MM.1S (cell line): ENCODE results near the gene CALD1.

Source experiments
- DNase-seq: peaks from one replicate; pipeline ENCODE4 v3.0.0-alpha.2; 2015
- H2AFZ ChIP-seq: fragments of 300-600 bp; sonication (generic); 2 replicates; pipeline ENCODE4 v1.6.0; 2016; ENCODE audit warnings: antibody characterized with exemption, low read length
- H3F3A ChIP-seq: fragments of 300-600 bp; sonication (generic); 2 replicates; pipeline ENCODE4 v1.6.1; 2016; ENCODE audit warnings: mild to moderate bottlenecking, antibody characterized with exemption, low read length, moderate library complexity, mixed read lengths; ENCODE audit not compliant: insufficient read depth
- H3K27ac ChIP-seq: fragments of 300-600 bp; sonication (generic); 2 replicates; pipeline ENCODE4 v1.5.1; 2016; ENCODE audit warnings: mild to moderate bottlenecking, low read length
- H3K27me3 ChIP-seq: fragments of 300-600 bp; sonication (generic); replicated peaks from 2 replicates; pipeline ENCODE4 v1.6.0; 2016; ENCODE audit warnings: low read length; ENCODE audit not compliant: insufficient read depth
- H3K36me3 ChIP-seq: fragments of 300-600 bp; sonication (generic); replicated peaks from 2 replicates; pipeline ENCODE4 v1.6.1; 2016; ENCODE audit warnings: mild to moderate bottlenecking, low read length, mixed read lengths; ENCODE audit not compliant: insufficient read depth
- H3K4me1 ChIP-seq: fragments of 300-600 bp; sonication (generic); 2 replicates; pipeline ENCODE4 v1.6.1; 2016; ENCODE audit warnings: low read length, mixed read lengths
- H3K4me2 ChIP-seq: fragments of 300-600 bp; sonication (generic); 2 replicates; pipeline ENCODE4 v1.6.0; 2016; ENCODE audit warnings: low read depth, low read length
- H3K4me3 ChIP-seq: fragments of 300-600 bp; sonication (generic); 2 replicates; pipeline ENCODE4 v1.5.1; 2016; ENCODE audit warnings: low read length, mixed read lengths
- H3K79me2 ChIP-seq: fragments of 300-600 bp; sonication (generic); 2 replicates; pipeline ENCODE4 v1.6.1; 2016; ENCODE audit warnings: mixed run types, low read length, mixed read lengths
- H3K9ac ChIP-seq: fragments of 300-600 bp; sonication (generic); 2 replicates; pipeline ENCODE4 v1.6.1; 2016; ENCODE audit warnings: low read length, mixed read lengths
- H3K9me2 ChIP-seq: fragments of 300-600 bp; sonication (generic); replicated peaks from 2 replicates; pipeline ENCODE4 v1.6.1; 2016; ENCODE audit warnings: mild to moderate bottlenecking, low read length, mixed read lengths; ENCODE audit not compliant: insufficient read depth
- H3K9me3 ChIP-seq: fragments of 300-600 bp; sonication (generic); replicated peaks from 2 replicates; pipeline ENCODE4 v1.6.1; 2016; ENCODE audit warnings: mild to moderate bottlenecking, low read length, mixed read lengths; ENCODE audit not compliant: insufficient read depth
- H4K20me1 ChIP-seq: fragments of 300-600 bp; sonication (generic); 2 replicates; pipeline ENCODE4 v1.6.1; 2016; ENCODE audit warnings: mild to moderate bottlenecking, low read length, moderate library complexity, mixed read lengths; ENCODE audit not compliant: insufficient read depth
- CTCF ChIP-seq: fragments of 300-600 bp; sonication (generic); IDR thresholded peaks from 2 replicates; pipeline ENCODE4 v1.5.1; 2016; ENCODE audit warnings: antibody characterized with exemption, low read length, mixed read lengths
- EZH2 ChIP-seq: fragments of 300-600 bp; sonication (generic); optimal IDR thresholded peaks from 2 replicates; pipeline ENCODE3; 2017; ENCODE audit warnings: low read depth, mild to moderate bottlenecking, antibody characterized with exemption, low read length, mixed read lengths
- EZH2phosphoT487 ChIP-seq: fragments of 300-600 bp; sonication (generic); IDR thresholded peaks from 2 replicates; pipeline ENCODE4 v1.6.1; 2018; ENCODE audit warnings: antibody characterized with exemption, low read length

CALD1 gene

DNA sequence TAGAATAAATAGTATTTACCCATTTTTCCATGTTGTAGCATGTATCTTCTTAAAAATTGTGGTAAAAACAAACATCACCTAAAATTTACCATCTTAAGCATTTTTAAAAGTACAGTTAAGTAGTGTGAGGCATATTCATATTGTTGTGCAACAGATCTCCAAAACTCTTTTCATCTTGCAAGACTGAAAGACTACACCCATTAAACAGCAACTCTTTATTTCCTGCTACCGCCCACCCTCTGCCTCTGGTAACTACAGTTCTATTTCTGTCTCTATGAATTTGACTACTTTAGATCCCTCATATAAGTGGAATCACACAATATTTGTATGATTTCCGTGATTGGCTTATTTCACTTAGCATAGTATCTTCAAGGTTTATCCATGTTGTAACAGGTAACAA lies 166.8 kb downstream of the CALD1 start:
- TF ChIP-seq CTCF, result no peak
- TF ChIP-seq EZH2phosphoT487, result no peak
- no peak for TF ChIP-seq EZH2
- Histone ChIP-seq H3K4me1 (no peaks in the 10 kb centered on the region), H2AFZ (no peak overlapping the region), H3K27me3 (no peaks in the 10 kb centered on the region), H3K9me3 (no peaks in the 10 kb centered on the region), H3K9me2 (no peaks in the 10 kb centered on the region), H3K4me2 (no peak overlapping the region), H3K9ac (no peak overlapping the region), H3K36me3 (no peaks in the 10 kb centered on the region), H3K79me2 (no peaks in the 10 kb centered on the region), H3K4me3 (no peak overlapping the region), H4K20me1 (no peaks in the 10 kb centered on the region), H3K27ac (no peak overlapping the region), H3F3A (no peaks in the 10 kb centered on the region)
- DNase-seq, result no peak

DNA sequence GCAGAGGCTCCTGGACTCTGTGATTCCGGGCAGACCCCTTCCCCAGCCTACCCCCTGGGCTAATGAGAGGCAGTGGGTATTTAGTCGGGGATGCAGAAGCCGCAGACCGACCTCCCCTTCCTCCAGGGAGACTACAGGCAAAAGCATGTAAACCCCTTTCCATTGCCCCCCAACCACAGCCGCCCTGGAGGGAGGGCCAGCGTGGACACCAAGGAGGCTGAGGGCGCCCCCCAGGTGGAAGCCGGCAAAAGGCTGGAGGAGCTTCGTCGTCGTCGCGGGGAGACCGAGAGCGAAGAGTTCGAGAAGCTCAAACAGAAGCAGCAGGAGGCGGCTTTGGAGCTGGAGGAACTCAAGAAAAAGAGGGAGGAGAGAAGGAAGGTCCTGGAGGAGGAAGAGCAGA lies 167.9 kb downstream of the CALD1 start:
- H3F3A ChIP-seq, result no peaks in the 10 kb centered on the region
- no peak overlapping the region for H3K27ac ChIP-seq

GRCh38 chr7:134947831-134948230 lies 168.4 kb downstream of the CALD1 start:
- Histone ChIP-seq H3K36me3 (no peaks in the 10 kb centered on the region), H3F3A (no peaks in the 10 kb centered on the region), H3K9me3 (no peaks in the 10 kb centered on the region)

More for the DNA sequence above, 167.9 kb downstream of the CALD1 start:
- Histone ChIP-seq H3K27me3 (no peaks in the 10 kb centered on the region), H3K9ac (no peak overlapping the region), H3K36me3 (no peaks in the 10 kb centered on the region), H3K4me1 (no peaks in the 10 kb centered on the region), H3K4me2 (no peak overlapping the region), H3K9me3 (no peaks in the 10 kb centered on the region), H4K20me1 (no peaks in the 10 kb centered on the region), H3K9me2 (no peaks in the 10 kb centered on the region), H3K4me3 (no peak overlapping the region), H3K79me2 (no peaks in the 10 kb centered on the region), H2AFZ (no peak overlapping the region)
- no peak for DNase-seq
- TF ChIP-seq EZH2 (no peak), EZH2phosphoT487 (no peak), CTCF (no peak)

More at GRCh38 chr7:134947831-134948230, 168.4 kb downstream of the CALD1 start:
- no peak for DNase-seq
- Histone ChIP-seq H3K4me3 (no peak overlapping the region), H3K4me2 (no peak overlapping the region), H3K27ac (no peak overlapping the region), H4K20me1 (no peaks in the 10 kb centered on the region), H3K79me2 (no peaks in the 10 kb centered on the region), H3K27me3 (no peaks in the 10 kb centered on the region), H2AFZ (no peak overlapping the region), H3K9me2 (no peaks in the 10 kb centered on the region), H3K4me1 (no peaks in the 10 kb centered on the region), H3K9ac (no peak overlapping the region)
- TF ChIP-seq CTCF, result no peak
- TF ChIP-seq EZH2phosphoT487, result no peak
- TF ChIP-seq EZH2, result no peak
